GM12801 (cell line): ENCODE measurements around the gene PAX6.

ENCODE experiments used
- CTCF ChIP-seq: IDR thresholded peaks from one replicate; pipeline ENCODE4 v1.5.1; 2011; ENCODE audit warnings: control low read depth; ENCODE audit not compliant: insufficient read length; ENCODE audit errors: extremely low read depth

PAX6 gene

GRCh38 chr11:31817054-31817620, 6.0 kb upstream of the PAX6 start:
- no peak for TF ChIP-seq CTCF

GRCh38 chr11:31816468-31817053, 5.4 kb upstream of the PAX6 start:
- no peak for TF ChIP-seq CTCF

GRCh38 chr11:31815711-31816467, 4.8 kb upstream of the PAX6 start:
- no peak for TF ChIP-seq CTCF

- TF ChIP-seq CTCF: no peak
Observed at GRCh38 chr11:31814176-31814868, 3.2 kb upstream of the PAX6 start.

- TF ChIP-seq CTCF: no peak
Observed at GRCh38 chr11:31813391-31814175, 2.5 kb upstream of the PAX6 start.

GRCh38 chr11:31812383-31813381, 1.6 kb upstream of the PAX6 start:
- no peak for TF ChIP-seq CTCF
